AG04449 (cell line): Measurements from ENCODE around the gene MDM2.

ENCODE experiments used
- CTCF ChIA-PET: fragments of 350-600 bp; formaldehyde crosslinking; extraction: SDS; loops from one replicate; lab custom pipeline; 2021; ENCODE audit warnings: antibody characterized with exemption; lab: Yijun Ruan, JAX
- POLR2A ChIA-PET: fragments of 400-600, 350-600 bp; formaldehyde crosslinking; extraction: SDS; loops from one replicate; lab custom pipeline; 2020; ENCODE audit warnings: antibody characterized with exemption, inconsistent platforms; lab: Yijun Ruan, JAX
- DNase-seq: peaks from one replicate; pipeline ENCODE4 v3.0.0-alpha.2; 2010; ENCODE audit warnings: low read depth, low spot score
- H3K4me3 ChIP-seq: 2 replicates; pipeline ENCODE4 v1.5.1; 2011; ENCODE audit warnings: low read depth, mild to moderate bottlenecking, control low read depth, low read length
- TF ChIP-seq, protein P1 (sequence below): IDR thresholded peaks from one replicate; pipeline ENCODE4 v1.5.1; 2011; ENCODE audit warnings: mild to moderate bottlenecking, moderate library complexity, low read length, control low read depth, inconsistent platforms; ENCODE audit not compliant: insufficient read depth; ENCODE audit errors: missing control alignments

Gene MDM2

DNA sequence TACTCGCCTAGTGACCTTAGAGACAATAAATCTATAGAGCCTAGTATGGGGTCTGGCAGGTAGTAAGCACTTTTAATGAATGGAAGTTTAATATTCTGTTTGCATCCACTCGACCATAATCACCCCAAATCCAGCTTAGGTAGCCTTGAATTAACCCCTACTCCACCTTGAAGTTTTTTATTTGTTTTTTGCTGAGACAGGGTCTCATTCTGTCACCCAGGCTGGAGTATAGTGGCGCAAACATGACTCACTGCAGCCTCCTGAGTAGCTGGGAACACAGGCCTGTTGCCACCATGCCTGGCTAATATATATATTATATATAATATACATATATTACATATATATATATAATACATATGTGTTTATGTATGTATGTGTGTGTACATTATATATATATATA is 38.8 kb downstream of the MDM2 start:
- ChIA-PET POLR2A (no interaction called here), CTCF (no interaction called here)
- TF ChIP-seq, protein P1, sequence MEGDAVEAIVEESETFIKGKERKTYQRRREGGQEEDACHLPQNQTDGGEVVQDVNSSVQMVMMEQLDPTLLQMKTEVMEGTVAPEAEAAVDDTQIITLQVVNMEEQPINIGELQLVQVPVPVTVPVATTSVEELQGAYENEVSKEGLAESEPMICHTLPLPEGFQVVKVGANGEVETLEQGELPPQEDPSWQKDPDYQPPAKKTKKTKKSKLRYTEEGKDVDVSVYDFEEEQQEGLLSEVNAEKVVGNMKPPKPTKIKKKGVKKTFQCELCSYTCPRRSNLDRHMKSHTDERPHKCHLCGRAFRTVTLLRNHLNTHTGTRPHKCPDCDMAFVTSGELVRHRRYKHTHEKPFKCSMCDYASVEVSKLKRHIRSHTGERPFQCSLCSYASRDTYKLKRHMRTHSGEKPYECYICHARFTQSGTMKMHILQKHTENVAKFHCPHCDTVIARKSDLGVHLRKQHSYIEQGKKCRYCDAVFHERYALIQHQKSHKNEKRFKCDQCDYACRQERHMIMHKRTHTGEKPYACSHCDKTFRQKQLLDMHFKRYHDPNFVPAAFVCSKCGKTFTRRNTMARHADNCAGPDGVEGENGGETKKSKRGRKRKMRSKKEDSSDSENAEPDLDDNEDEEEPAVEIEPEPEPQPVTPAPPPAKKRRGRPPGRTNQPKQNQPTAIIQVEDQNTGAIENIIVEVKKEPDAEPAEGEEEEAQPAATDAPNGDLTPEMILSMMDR, result no peak
- no peak for DNase-seq
- H3K4me3 ChIP-seq, result no peak overlapping the region

DNA sequence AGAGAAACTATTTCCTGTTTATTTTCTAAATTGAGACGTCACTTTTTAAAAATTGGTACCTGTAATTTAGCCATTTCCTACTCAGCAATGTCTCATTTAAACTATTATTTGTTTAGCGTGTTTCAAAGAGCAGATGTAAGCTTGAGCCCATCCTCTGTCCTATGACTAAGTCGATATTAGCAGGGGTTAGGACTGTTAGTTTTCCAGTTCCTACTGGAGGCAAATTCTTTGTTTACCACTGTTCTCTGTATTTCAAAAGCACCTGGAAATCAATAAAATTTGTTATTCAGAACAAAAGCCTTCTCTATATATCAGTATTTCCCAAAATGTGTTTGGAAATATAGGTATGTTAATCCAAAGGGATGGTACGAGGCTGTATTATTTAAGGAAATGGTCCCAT is 42.4 kb downstream of the MDM2 start:
- ChIA-PET CTCF (no interaction called here), POLR2A (interaction anchor here (0.6 kb wide), 1 partner anchor 77 kb away, joined by 3 read pairs; no protein-coding TSS in a partner anchor)
- no peak for DNase-seq
- TF ChIP-seq, protein P1, result no peak
- H3K4me3 ChIP-seq, result no peak overlapping the region

DNA sequence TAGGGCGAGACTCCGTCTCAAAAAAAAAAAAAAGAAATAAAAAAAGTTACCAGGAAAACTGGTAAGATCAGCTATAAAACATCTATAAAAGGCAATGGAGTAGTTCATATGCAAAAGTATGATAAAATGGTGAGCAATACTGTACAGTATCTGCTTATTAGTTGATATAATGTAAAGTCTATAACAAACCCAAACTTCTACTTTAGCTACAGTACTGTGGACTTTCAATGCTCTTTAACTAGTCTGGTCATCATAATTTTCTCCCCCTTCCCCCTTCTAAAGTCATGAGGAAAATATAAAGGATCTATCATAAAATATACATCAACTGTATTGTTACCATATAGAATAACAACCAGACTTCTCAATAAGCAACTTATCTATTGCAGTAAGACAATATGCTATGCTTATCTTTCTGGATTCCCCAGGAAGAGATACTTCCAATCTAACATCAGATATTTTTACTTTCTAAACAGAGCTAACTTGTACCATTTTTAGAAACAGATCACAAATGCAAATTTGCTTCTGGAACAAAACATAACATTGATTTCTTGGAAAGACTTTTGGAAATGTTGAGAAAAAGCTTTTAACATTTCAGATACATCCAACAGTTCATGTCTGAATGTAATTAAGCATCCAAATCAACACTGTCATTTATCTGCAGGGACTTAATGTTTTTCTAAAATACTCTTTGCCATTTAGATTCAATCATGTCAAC is 43.8 kb downstream of the MDM2 start:
- DNase-seq, result no peak
- POLR2A ChIA-PET, result no interaction called here
- TF ChIP-seq, protein P1, result no peak
- H3K4me3 ChIP-seq, result no peak overlapping the region
- CTCF ChIA-PET, result interaction anchor here (1.1 to 1.3 kb wide), 2 partner anchors 217 to 304 kb away, joined by 3 to 8 read pairs; no protein-coding TSS in a partner anchor

DNA sequence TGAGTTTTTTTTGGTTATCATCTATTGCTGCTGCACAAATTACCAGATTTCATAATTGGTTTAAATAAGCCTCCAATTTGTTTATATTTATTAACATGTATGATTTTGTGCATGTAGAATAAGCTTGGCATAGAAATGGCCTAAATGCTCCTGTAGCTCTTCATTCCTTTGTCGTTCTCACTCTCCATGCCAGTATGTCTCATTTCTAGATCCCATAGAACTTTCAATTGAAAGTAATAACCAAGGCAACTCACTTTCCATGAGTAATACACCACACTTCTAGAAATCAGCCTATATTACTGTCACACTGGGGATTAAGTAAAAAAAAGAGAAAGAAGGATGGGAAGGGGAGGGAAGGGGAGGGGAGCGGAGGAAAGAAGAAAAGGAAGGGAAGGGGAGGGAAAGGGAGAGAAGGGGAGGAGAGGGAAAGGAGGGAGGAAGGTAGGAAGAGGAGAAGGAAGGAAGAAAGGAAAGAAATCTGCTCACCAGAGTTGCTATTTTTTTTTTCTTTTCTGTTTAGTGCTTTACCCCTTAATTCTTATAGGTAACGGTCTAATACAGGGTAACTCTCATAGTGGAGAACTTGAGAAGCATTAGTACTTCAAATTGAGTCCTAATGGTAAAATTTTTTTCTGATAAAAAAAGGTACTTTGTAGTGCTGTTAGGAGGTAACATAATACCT is 45.6 kb downstream of the MDM2 start:
- POLR2A ChIA-PET, result interaction anchor here (1.1 kb wide), 1 partner anchor 25 kb away, joined by 3 read pairs; no protein-coding TSS in a partner anchor
- no peak overlapping the region for H3K4me3 ChIP-seq
- CTCF ChIA-PET, result interaction anchor here (1.1 to 2.2 kb wide), 4 partner anchors 11 to 303 kb away, joined by 3 to 13 read pairs (median 6); no protein-coding TSS in a partner anchor

DNA sequence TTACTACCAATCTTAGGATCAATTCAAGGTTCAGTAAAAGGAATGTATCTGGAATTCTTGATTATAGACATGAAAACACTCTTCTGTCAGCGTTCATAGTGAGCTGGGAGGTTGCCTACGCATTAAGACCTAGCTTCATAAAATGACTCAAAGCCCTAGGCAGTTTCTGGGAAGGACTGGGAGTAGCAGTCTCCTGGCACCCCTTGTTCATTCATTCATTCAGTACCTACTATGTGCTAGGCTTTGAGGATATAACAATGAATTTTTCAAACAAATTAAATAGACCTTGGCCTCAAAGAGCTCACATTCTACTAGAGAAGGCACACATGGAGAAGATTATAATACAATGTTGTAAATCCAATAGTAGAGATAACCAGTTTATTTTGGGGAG is 46.1 kb downstream of the MDM2 start:
- CTCF ChIA-PET, result interaction anchor here (0.6 to 2.2 kb wide), 5 partner anchors 12 to 302 kb away, joined by 3 to 13 read pairs (median 3); no protein-coding TSS in a partner anchor
- TF ChIP-seq, protein P1, result no peak
- no peak overlapping the region for H3K4me3 ChIP-seq
- POLR2A ChIA-PET, result interaction anchor here (1.1 kb wide), 1 partner anchor 26 kb away, joined by 3 read pairs; no protein-coding TSS in a partner anchor
- DNase-seq, result no peak

More for the DNA sequence above, 45.6 kb downstream of the MDM2 start:
- TF ChIP-seq, protein P1, result no peak
- DNase-seq, result no peak

DNA sequence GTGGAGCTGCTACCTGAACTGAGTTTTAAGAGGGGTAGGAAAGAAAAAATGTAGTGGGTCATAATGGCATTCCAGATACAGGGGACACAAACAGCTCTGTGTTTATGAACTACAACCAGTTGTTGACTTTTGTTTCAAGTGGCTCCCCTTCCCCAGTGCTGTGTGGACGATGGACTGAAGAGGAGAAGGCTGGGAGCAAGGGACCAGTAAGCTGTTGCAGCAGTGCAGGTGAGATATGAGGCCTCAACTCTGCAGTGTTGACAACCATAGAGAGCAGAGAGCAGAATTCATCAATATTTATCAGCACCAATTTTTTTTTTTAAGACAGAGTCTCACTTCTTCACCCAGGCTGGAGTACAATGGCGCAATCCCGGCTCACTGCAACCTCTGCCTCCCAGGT is 46.6 kb downstream of the MDM2 start:
- TF ChIP-seq, protein P1, result no peak
- POLR2A ChIA-PET, result interaction anchor here (1.1 kb wide), 1 partner anchor 26 kb away, joined by 3 read pairs; no protein-coding TSS in a partner anchor
- CTCF ChIA-PET, result interaction anchor here (0.6 to 2.2 kb wide), 5 partner anchors 11 to 302 kb away, joined by 3 to 13 read pairs (median 3); no protein-coding TSS in a partner anchor
- no peak overlapping the region for H3K4me3 ChIP-seq
- DNase-seq, result no peak
